ENCODE measurements around the gene TPRA1.

TPRA1 gene

DNA sequence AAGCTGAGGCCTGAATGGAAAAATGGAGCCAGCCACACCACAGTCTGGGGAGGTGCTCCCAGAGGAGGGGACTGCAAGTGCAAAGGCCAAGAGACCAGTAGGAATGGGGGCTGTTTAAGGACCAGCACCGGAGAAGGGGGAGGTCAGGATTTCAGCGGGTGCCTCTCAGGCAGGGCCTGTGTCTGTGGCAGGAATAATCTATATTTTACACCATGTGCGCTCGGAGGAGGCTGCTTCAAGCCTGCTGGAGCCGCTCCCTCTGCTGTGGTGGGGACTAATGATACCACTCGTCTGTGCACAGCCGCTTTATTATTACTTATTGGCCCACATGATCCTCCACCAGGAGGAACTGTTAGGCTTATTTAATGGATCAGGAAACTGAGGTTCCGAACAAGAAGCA lies 45.3 kb downstream of the TPRA1 start:
- Histone ChIP-seq H3K9me3 (ENCODE audit: insufficient read depth, low read length, severe bottlenecking) (no peaks in the 10 kb centered on the region), H3K27me3 (ENCODE audit: insufficient read depth, low read length, poor library complexity) (no peaks in the 10 kb centered on the region), H3K27ac (ENCODE audit: low read length) (no peak overlapping the region), H4K20me1 (ENCODE audit: insufficient read depth, low read length) (peaks cover 3% of the 10 kb centered on the region; the same call in 1 of the 2 replicates), H3K4me1 (ENCODE audit: insufficient read depth, low read length) (peaks cover 11% of the 10 kb centered on the region), H2AFZ (ENCODE audit: low read depth, low read length) (no peak overlapping the region), H3K4me3 (ENCODE audit: low read depth in 1 of 2, low read length in 2 of 2) (no peak overlapping the region), H3K9ac (ENCODE audit: low read depth, low read length) (no peak overlapping the region), H3K36me3 (ENCODE audit: insufficient read depth, low read length) (no peaks in the 10 kb centered on the region), H3K4me2 (ENCODE audit: insufficient read depth, low read length) (no peak overlapping the region), H3K79me2 (ENCODE audit: insufficient read depth, low read length) (no peaks in the 10 kb centered on the region)
- no peak for TF ChIP-seq EZH2 (IDR thresholded peaks at IDR 0.05; ENCODE audit: borderline replicate concordance, low read depth, low read length, severe bottlenecking)
- TF ChIP-seq, protein P1, sequence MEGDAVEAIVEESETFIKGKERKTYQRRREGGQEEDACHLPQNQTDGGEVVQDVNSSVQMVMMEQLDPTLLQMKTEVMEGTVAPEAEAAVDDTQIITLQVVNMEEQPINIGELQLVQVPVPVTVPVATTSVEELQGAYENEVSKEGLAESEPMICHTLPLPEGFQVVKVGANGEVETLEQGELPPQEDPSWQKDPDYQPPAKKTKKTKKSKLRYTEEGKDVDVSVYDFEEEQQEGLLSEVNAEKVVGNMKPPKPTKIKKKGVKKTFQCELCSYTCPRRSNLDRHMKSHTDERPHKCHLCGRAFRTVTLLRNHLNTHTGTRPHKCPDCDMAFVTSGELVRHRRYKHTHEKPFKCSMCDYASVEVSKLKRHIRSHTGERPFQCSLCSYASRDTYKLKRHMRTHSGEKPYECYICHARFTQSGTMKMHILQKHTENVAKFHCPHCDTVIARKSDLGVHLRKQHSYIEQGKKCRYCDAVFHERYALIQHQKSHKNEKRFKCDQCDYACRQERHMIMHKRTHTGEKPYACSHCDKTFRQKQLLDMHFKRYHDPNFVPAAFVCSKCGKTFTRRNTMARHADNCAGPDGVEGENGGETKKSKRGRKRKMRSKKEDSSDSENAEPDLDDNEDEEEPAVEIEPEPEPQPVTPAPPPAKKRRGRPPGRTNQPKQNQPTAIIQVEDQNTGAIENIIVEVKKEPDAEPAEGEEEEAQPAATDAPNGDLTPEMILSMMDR (IDR thresholded peaks at IDR 0.05; ENCODE audit: borderline replicate concordance, extremely low read depth, low read length, poor library complexity, severe bottlenecking), result no peak
- DNase-seq (no peak), ATAC-seq (ENCODE audit: insufficient read depth, low read depth) (no peak)

DNA sequence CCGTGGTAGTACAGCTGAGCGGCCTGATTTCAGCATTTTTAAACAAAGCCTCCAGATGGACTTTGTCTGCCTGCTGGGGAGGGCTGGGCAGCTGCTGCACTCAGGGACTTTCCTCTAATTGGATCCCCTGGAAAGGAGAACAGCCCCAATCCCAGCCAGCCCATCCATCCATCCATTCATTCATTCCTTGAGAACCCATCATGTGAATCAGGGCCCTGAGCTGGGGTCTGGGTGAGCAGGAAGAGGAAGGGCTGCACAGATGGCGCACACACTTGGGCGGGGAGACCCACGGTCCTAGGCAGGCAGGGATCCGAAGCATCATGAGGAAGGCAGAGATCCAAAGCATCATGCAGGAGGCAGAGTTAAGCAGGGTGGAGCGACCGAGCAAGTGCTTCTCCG lies 45.7 kb downstream of the TPRA1 start:
- no peak overlapping the region for H3K4me3 ChIP-seq (ENCODE audit: low read depth in 1 of 2, low read length in 2 of 2)
- H3K9me3 ChIP-seq (ENCODE audit: insufficient read depth, low read length, severe bottlenecking), result no peaks in the 10 kb centered on the region
- no peaks in the 10 kb centered on the region for H3K79me2 ChIP-seq (ENCODE audit: insufficient read depth, low read length)
- no peak overlapping the region for H3K27ac ChIP-seq (ENCODE audit: low read length)
- ATAC-seq (ENCODE audit: insufficient read depth, low read depth) (no peak), DNase-seq (no peak)
- H3K4me1 ChIP-seq (ENCODE audit: insufficient read depth, low read length), result peaks cover 11% of the 10 kb centered on the region
- H3K36me3 ChIP-seq (ENCODE audit: insufficient read depth, low read length), result no peaks in the 10 kb centered on the region
- peaks cover 3% of the 10 kb centered on the region; the same call in 1 of the 2 replicates for H4K20me1 ChIP-seq (ENCODE audit: insufficient read depth, low read length)
- no peaks in the 10 kb centered on the region for H3K27me3 ChIP-seq (ENCODE audit: insufficient read depth, low read length, poor library complexity)
- H2AFZ ChIP-seq (ENCODE audit: low read depth, low read length), result no peak overlapping the region
- no peak for TF ChIP-seq EZH2 (IDR thresholded peaks at IDR 0.05; ENCODE audit: borderline replicate concordance, low read depth, low read length, severe bottlenecking)
- TF ChIP-seq, protein P1 (IDR thresholded peaks at IDR 0.05; ENCODE audit: borderline replicate concordance, extremely low read depth, low read length, poor library complexity, severe bottlenecking), result no peak
- no peak overlapping the region for H3K9ac ChIP-seq (ENCODE audit: low read depth, low read length)
- no peak overlapping the region for H3K4me2 ChIP-seq (ENCODE audit: insufficient read depth, low read length)

DNA sequence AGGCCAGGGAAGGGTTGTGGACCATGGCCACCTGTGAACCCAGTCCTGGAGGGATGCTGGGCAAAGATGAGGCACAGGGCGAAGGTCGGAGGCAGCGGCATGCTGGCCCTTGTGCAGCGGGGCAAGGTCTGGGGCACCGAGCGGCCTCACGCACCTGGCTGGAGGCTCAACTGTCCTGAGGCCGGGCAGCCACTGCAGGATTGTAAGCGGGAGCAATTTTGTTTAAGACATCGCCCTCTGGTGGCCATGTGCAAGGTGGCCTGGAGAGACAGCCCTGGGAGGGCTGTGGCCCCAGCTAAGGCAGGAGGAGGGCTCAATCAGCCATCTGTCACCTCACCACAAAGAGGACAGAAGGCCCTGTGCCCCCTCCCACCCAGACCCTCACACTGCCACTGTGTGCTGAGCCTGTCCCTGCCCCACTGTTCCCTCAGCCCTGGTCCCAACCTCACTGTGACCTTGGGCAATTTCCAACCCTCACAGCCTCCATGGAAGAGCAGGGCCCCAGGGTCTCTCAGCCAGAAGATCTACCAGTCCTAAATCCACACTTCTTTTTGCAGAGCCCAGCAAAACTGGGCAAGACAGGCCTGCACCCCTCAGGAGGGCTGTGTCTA lies 46.2 kb downstream of the TPRA1 start:
- TF ChIP-seq EZH2 (IDR thresholded peaks at IDR 0.05; ENCODE audit: borderline replicate concordance, low read depth, low read length, severe bottlenecking), result no peak
- TF ChIP-seq, protein P1 (IDR thresholded peaks at IDR 0.05; ENCODE audit: borderline replicate concordance, extremely low read depth, low read length, poor library complexity, severe bottlenecking), result peak; percentile 90
- no peaks in the 10 kb centered on the region for H3K79me2 ChIP-seq (ENCODE audit: insufficient read depth, low read length)
- DNase-seq (peak; percentile 67), ATAC-seq (ENCODE audit: insufficient read depth, low read depth) (peak; percentile 67)
- no peak overlapping the region for H3K9ac ChIP-seq (ENCODE audit: low read depth, low read length)
- H3K4me2 ChIP-seq (ENCODE audit: insufficient read depth, low read length), result no peak overlapping the region
- no peak overlapping the region for H3K27ac ChIP-seq (ENCODE audit: low read length)
- H4K20me1 ChIP-seq (ENCODE audit: insufficient read depth, low read length), result peaks cover 3% of the 10 kb centered on the region; the same call in 1 of the 2 replicates
- no peaks in the 10 kb centered on the region for H3K36me3 ChIP-seq (ENCODE audit: insufficient read depth, low read length)
- no peak overlapping the region for H3K4me3 ChIP-seq (ENCODE audit: low read depth in 1 of 2, low read length in 2 of 2)
- peaks cover 11% of the 10 kb centered on the region for H3K4me1 ChIP-seq (ENCODE audit: insufficient read depth, low read length)
- H3K9me3 ChIP-seq (ENCODE audit: insufficient read depth, low read length, severe bottlenecking), result no peaks in the 10 kb centered on the region
- H2AFZ ChIP-seq (ENCODE audit: low read depth, low read length), result no peak overlapping the region
- no peaks in the 10 kb centered on the region for H3K27me3 ChIP-seq (ENCODE audit: insufficient read depth, low read length, poor library complexity)
